Ishikawa (cell line): ENCODE measurements around the gene TAGLN2.

Experiments used
- CEBPB ChIP-seq: IDR thresholded peaks from 2 replicates; pipeline ENCODE4 v1.6.1; 2012
- CREB1 ChIP-seq: IDR thresholded peaks from 2 replicates; pipeline ENCODE4 v1.6.1; 2012; ENCODE audit warnings: low read depth
- EGR1 ChIP-seq: IDR thresholded peaks from 2 replicates; pipeline ENCODE4 v1.6.1; 2012
- EP300 ChIP-seq: IDR thresholded peaks from 2 replicates; pipeline ENCODE4 v1.6.1; 2012; ENCODE audit warnings: borderline replicate concordance
- FOXM1 ChIP-seq: IDR thresholded peaks from 2 replicates; pipeline ENCODE4 v1.6.1; 2012; ENCODE audit warnings: low read depth, borderline replicate concordance
- MAX ChIP-seq: IDR thresholded peaks from 2 replicates; pipeline ENCODE4 v1.6.1; 2012
- NFIC ChIP-seq: IDR thresholded peaks from 2 replicates; pipeline ENCODE4 v1.6.1; 2012
- RAD21 ChIP-seq: IDR thresholded peaks from 2 replicates; pipeline ENCODE4 v1.6.1; 2012; ENCODE audit warnings: low read depth
- REST ChIP-seq: IDR thresholded peaks from 2 replicates; pipeline ENCODE4 v1.6.1; 2012; ENCODE audit warnings: low read depth, mild to moderate bottlenecking
- TAF1 ChIP-seq: IDR thresholded peaks from 2 replicates; pipeline ENCODE4 v1.6.1; 2012; ENCODE audit warnings: low read depth, mild to moderate bottlenecking
- TCF12 ChIP-seq: IDR thresholded peaks from 2 replicates; pipeline ENCODE4 v1.6.1; 2012; ENCODE audit warnings: low read depth
- TEAD4 ChIP-seq: IDR thresholded peaks from 2 replicates; pipeline ENCODE4 v1.6.1; 2012
- USF1 ChIP-seq: IDR thresholded peaks from 2 replicates; pipeline ENCODE4 v1.6.1; 2012
- YY1 ChIP-seq: IDR thresholded peaks from 2 replicates; pipeline ENCODE4 v1.6.1; 2012; ENCODE audit warnings: low read depth
- ZBTB7A ChIP-seq: IDR thresholded peaks from 2 replicates; pipeline ENCODE4 v1.6.1; 2012; ENCODE audit warnings: low read depth

Gene TAGLN2

GRCh38 chr1:159952932-159953331, 27.6 kb upstream of the TAGLN2 start:
- TF ChIP-seq REST = no peak
- TF ChIP-seq EGR1 = no peak

GRCh38 chr1:159951551-159951950, 26.2 kb upstream of the TAGLN2 start:
- TF ChIP-seq TCF12 (no peak), CREB1 (no peak), MAX (no peak), FOXM1 (no peak), NFIC (no peak), CEBPB (no peak), TEAD4 (no peak), YY1 (no peak), ZBTB7A (no peak), EGR1 (no peak), TAF1 (no peak), USF1 (no peak), RAD21 (no peak), REST (no peak), EP300 (no peak)

GRCh38 chr1:159951016-159951415, 25.7 kb upstream of the TAGLN2 start:
- no peak for TF ChIP-seq EP300
- no peak for TF ChIP-seq CREB1
- no peak for TF ChIP-seq YY1
- no peak for TF ChIP-seq FOXM1
- no peak for TF ChIP-seq EGR1
- TF ChIP-seq RAD21 = no peak
- no peak for TF ChIP-seq MAX
- no peak for TF ChIP-seq USF1
- no peak for TF ChIP-seq TCF12

- no peak for TF ChIP-seq ZBTB7A
- TF ChIP-seq NFIC = no peak
- no peak for TF ChIP-seq EGR1
- TF ChIP-seq RAD21 = no peak
- TF ChIP-seq USF1 = no peak
Measured at GRCh38 chr1:159949981-159950381, 24.7 kb upstream of the TAGLN2 start.

- TF ChIP-seq TEAD4 = peak; percentile 69
- peak; percentile 37; the same call in 1 of the 2 replicates for TF ChIP-seq TCF12
- TF ChIP-seq NFIC = peak; percentile 65
- no peak for TF ChIP-seq USF1
- no peak for TF ChIP-seq EGR1
Measured at GRCh38 chr1:159949123-159949522, 23.8 kb upstream of the TAGLN2 start.

GRCh38 chr1:159947942-159948341, 22.6 kb upstream of the TAGLN2 start:
- TF ChIP-seq USF1 = no peak
- no peak for TF ChIP-seq REST
- TF ChIP-seq TEAD4 = no peak
- TF ChIP-seq FOXM1 = no peak
- TF ChIP-seq CREB1 = no peak
- TF ChIP-seq YY1 = no peak
- TF ChIP-seq RAD21 = no peak
- no peak for TF ChIP-seq TAF1
- TF ChIP-seq EGR1 = no peak
- TF ChIP-seq EP300 = no peak
- no peak for TF ChIP-seq NFIC
- no peak for TF ChIP-seq ZBTB7A
- TF ChIP-seq CEBPB = no peak
- TF ChIP-seq MAX = no peak
